Measurements from ENCODE around the gene DNTTIP2. TPM values are rescaled to one million over a fixed set of nuclear protein-coding genes. Genes with fewer than 3 reads are reported as not detected.

DNTTIP2 gene
- total RNA-seq, 2 experiments from 2014 or later, result 58.5 to 64.5 TPM

DNA sequence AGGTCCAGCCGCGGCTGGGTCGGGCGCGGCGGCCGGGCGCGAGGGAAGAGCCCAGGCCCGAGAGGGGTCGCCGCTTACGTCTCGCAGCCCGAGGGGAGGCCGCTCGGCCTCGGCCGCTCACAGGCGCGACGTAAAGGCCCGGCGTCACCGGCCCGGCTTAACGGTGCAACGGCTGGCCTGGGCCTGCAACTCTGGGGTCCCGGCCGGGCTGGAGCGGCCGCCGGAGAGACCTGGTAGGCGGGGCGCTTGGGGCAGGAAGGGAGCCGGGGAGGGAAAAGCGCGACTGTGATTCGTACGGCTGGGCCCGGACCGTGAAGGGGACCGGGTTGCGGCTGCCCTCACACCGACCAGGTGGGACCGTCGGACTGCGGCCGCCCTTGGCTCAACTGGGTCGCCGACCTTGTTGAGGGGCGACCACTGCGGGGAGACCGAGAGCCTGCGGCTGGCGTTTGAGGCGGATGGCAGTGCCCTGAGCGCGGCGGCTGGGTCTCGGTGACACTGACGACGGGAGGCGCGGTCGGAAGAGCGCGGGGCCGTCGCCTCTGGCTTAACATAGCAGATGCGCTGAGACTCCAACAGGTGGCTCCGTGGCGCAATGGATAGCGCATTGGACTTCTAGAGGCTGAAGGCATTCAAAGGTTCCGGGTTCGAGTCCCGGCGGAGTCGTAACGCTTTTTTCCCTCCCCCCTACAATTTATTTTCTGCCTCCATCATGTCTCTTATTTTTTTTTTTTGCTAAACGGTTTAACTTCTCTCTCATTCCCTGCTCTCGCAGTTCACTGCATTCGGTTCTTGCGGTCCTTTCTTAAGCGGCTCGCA is 31.8 kb downstream of the DNTTIP2 start:
- peaks cover 2% of the 10 kb centered on the region for H3K36me3 Mint-ChIP-seq (ENCODE audit: low read depth)
- H3K27ac Mint-ChIP-seq, result peak overlapping the region; percentile 85
- H3K4me1 Mint-ChIP-seq (ENCODE audit: low read depth), result peaks cover 21% of the 10 kb centered on the region
- CTCF ChIA-PET, result interaction anchor here (1.6 kb wide), 1 partner anchor 218 kb away, joined by 4 read pairs; no protein-coding TSS in a partner anchor
- peak overlapping the region; percentile 87 for H3K4me3 Mint-ChIP-seq
- peak; percentile 89 for DNase-seq
- intact Hi-C loops (cut with micrococcal nuclease), result loop anchor here (1.0 to 10.0 kb wide), 16 partner anchors 27 to 1362 kb away; partner anchors contain the start of genes ABCD3, CCDC18, DIPK1A and DNTTIP2
- no peaks in the 10 kb centered on the region for H3K27me3 Mint-ChIP-seq (ENCODE audit: low read depth)
- H3K9me3 Mint-ChIP-seq, result peaks cover 4% of the 10 kb centered on the region

- Mint-ChIP-seq H3K4me3 (peak overlapping the region; percentile 87), H3K27me3 (ENCODE audit: low read depth) (no peaks in the 10 kb centered on the region), H3K27ac (peak overlapping the region; percentile 92), H3K9me3 (peaks cover 4% of the 10 kb centered on the region), H3K36me3 (ENCODE audit: low read depth) (peaks cover 2% of the 10 kb centered on the region), H3K4me1 (ENCODE audit: low read depth) (peaks cover 21% of the 10 kb centered on the region)
- intact Hi-C loops (cut with micrococcal nuclease), result loop anchor here (1.0 to 10.0 kb wide), 10 partner anchors 89 to 1362 kb away; partner anchors contain the start of genes CCDC18, DIPK1A, DR1 and GFI1
- CTCF ChIA-PET, result interaction anchor here (0.6 to 5.2 kb wide), 6 partner anchors 27 to 542 kb away, joined by 3 to 101 read pairs (median 4); no protein-coding TSS in a partner anchor
- DNase-seq, result peak; percentile 75
These were observed 32.6 kb downstream of the DNTTIP2 start for GRCh38 chr1:93846206-93846991.

GRCh38 chr1:93845538-93846205 is 33.3 kb downstream of the DNTTIP2 start:
- Mint-ChIP-seq H3K4me3 (peak overlapping the region; percentile 87), H3K4me1 (ENCODE audit: low read depth) (peaks cover 21% of the 10 kb centered on the region), H3K36me3 (ENCODE audit: low read depth) (peaks cover 2% of the 10 kb centered on the region), H3K27me3 (ENCODE audit: low read depth) (no peaks in the 10 kb centered on the region), H3K9me3 (peaks cover 4% of the 10 kb centered on the region), H3K27ac (peak overlapping the region; percentile 92)
- CTCF ChIA-PET, result interaction anchor here (0.7 to 5.2 kb wide), 5 partner anchors 101 to 541 kb away, joined by 3 to 101 read pairs (median 4); no protein-coding TSS in a partner anchor
- DNase-seq, result peak; percentile 66
- intact Hi-C loops (cut with micrococcal nuclease), result loop anchor here (1.0 to 10.0 kb wide), 11 partner anchors 88 to 1361 kb away; partner anchors contain the start of genes CCDC18, DIPK1A, DR1 and GFI1

GRCh38 chr1:93844262-93845045 is 34.6 kb downstream of the DNTTIP2 start:
- peaks cover 2% of the 10 kb centered on the region for H3K36me3 Mint-ChIP-seq (ENCODE audit: low read depth)
- H3K27me3 Mint-ChIP-seq (ENCODE audit: low read depth), result no peaks in the 10 kb centered on the region
- no peak overlapping the region for H3K4me3 Mint-ChIP-seq
- peak; percentile 62 for DNase-seq
- intact Hi-C loops (cut with micrococcal nuclease), result loop anchor here (1.0 to 10.0 kb wide), 11 partner anchors 21 to 1360 kb away; partner anchors contain the start of genes DIPK1A and GFI1
- no peak overlapping the region for H3K27ac Mint-ChIP-seq
- no peaks in the 10 kb centered on the region for H3K9me3 Mint-ChIP-seq
- CTCF ChIA-PET, result interaction anchor here (0.6 to 5.2 kb wide), 23 partner anchors 18 to 766 kb away, joined by 3 to 101 read pairs (median 4); no protein-coding TSS in a partner anchor
- H3K4me1 Mint-ChIP-seq (ENCODE audit: low read depth), result peaks cover 18% of the 10 kb centered on the region

GRCh38 chr1:93842750-93843500 is 36.1 kb downstream of the DNTTIP2 start:
- Mint-ChIP-seq H3K27me3 (ENCODE audit: low read depth) (no peaks in the 10 kb centered on the region), H3K27ac (no peak overlapping the region), H3K9me3 (no peaks in the 10 kb centered on the region), H3K4me3 (no peak overlapping the region), H3K4me1 (ENCODE audit: low read depth) (peaks cover 16% of the 10 kb centered on the region), H3K36me3 (ENCODE audit: low read depth) (peaks cover 2% of the 10 kb centered on the region)
- DNase-seq, result no peak
- intact Hi-C loops (cut with micrococcal nuclease), result loop anchor here (5.0 to 10.0 kb wide), 2 partner anchors 494 to 1358 kb away; partner anchors contain the start of gene GFI1
- CTCF ChIA-PET, result interaction anchor here (0.7 to 5.2 kb wide), 15 partner anchors 12 to 765 kb away, joined by 3 to 101 read pairs (median 6); no protein-coding TSS in a partner anchor

DNA sequence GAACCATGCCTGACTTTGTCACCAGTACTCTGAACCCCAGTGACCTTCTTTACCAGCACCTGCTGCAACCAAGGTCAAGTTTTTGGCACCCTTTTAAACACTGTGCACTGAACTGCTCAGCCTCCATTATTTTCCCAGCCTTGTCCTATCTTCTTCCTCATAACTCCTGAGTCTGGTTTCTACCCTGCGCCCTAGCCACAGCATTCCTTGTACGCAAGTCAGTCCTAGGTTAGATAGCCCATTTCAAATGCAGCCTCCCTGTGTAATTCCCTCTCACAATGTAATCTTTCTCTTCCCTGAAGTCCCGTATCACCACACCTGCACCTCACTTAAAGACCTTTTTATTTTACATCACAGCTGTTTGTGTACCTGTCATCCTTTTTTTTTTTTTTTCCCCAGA is 37.2 kb downstream of the DNTTIP2 start:
- CTCF ChIA-PET, result interaction anchor here (0.6 to 5.2 kb wide), 3 partner anchors 28 to 211 kb away, joined by 4 to 101 read pairs (median 5); no protein-coding TSS in a partner anchor
- Mint-ChIP-seq H3K27me3 (ENCODE audit: low read depth) (no peaks in the 10 kb centered on the region), H3K9me3 (no peaks in the 10 kb centered on the region), H3K27ac (no peak overlapping the region), H3K4me1 (ENCODE audit: low read depth) (peaks cover 16% of the 10 kb centered on the region), H3K4me3 (no peak overlapping the region), H3K36me3 (ENCODE audit: low read depth) (no peaks in the 10 kb centered on the region)
- intact Hi-C loops (cut with micrococcal nuclease), result loop anchor here (5.0 to 10.0 kb wide), 2 partner anchors 496 to 1357 kb away; partner anchors contain the start of gene GFI1
- no peak for DNase-seq

DNA sequence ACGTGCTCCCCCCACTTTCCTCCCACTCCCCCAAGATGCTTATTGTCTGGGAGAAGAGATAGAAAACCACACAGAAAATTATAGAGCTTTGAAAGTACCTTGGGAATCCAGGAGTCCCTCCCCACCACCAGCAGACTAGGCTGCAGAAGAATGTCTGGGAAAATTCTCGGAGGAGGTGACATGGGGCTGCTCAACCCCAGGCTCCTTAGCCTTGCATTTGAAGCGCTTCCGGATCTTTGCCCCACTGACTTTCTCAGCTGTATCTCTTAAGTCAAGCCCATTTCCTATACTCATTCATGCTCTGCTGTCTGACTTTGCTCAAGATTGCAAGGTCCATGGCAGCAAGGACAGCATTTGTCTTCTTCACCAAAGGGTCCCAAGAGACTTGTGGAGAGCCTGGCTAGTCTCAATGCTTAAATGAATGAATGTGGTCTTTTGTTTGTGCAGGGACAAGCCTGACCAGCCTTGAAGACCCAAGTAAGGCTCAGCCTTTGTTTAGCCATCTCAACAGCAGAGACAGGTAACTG is 38.0 kb downstream of the DNTTIP2 start:
- Mint-ChIP-seq H3K27ac (no peak overlapping the region), H3K4me1 (ENCODE audit: low read depth) (peaks cover 16% of the 10 kb centered on the region), H3K27me3 (ENCODE audit: low read depth) (no peaks in the 10 kb centered on the region), H3K36me3 (ENCODE audit: low read depth) (no peaks in the 10 kb centered on the region), H3K4me3 (no peak overlapping the region), H3K9me3 (no peaks in the 10 kb centered on the region)
- DNase-seq, result no peak
- CTCF ChIA-PET, result interaction anchor here (0.7 to 1.9 kb wide), 5 partner anchors 10 to 214 kb away, joined by 3 to 7 read pairs (median 4); no protein-coding TSS in a partner anchor
- intact Hi-C loops (cut with micrococcal nuclease), result loop anchor here (5.0 to 10.0 kb wide), 2 partner anchors 496 to 1356 kb away; partner anchors contain the start of gene GFI1

GRCh38 chr1:93839753-93840152 is 39.3 kb downstream of the DNTTIP2 start:
- H3K4me3 Mint-ChIP-seq, result no peak overlapping the region
- no peaks in the 10 kb centered on the region for H3K27me3 Mint-ChIP-seq (ENCODE audit: low read depth)
- DNase-seq, result no peak
- H3K36me3 Mint-ChIP-seq (ENCODE audit: low read depth), result no peaks in the 10 kb centered on the region
- H3K9me3 Mint-ChIP-seq, result no peaks in the 10 kb centered on the region
- H3K4me1 Mint-ChIP-seq (ENCODE audit: low read depth), result peaks cover 5% of the 10 kb centered on the region
- intact Hi-C loops (cut with micrococcal nuclease), result loop anchor here (5.0 to 10.0 kb wide), 2 partner anchors 498 to 1355 kb away; partner anchors contain the start of gene GFI1
- CTCF ChIA-PET, result interaction anchor here (1.3 to 1.9 kb wide), 2 partner anchors 209 to 210 kb away, joined by 4 to 7 read pairs; no protein-coding TSS in a partner anchor
- no peak overlapping the region for H3K27ac Mint-ChIP-seq

- Mint-ChIP-seq H3K9me3 (peaks cover 1% of the 10 kb centered on the region), H3K4me1 (ENCODE audit: low read depth) (peaks cover under 1% of the 10 kb centered on the region), H3K27me3 (ENCODE audit: low read depth) (no peaks in the 10 kb centered on the region), H3K4me3 (no peak overlapping the region), H3K27ac (no peak overlapping the region), H3K36me3 (ENCODE audit: low read depth) (no peaks in the 10 kb centered on the region)
- intact Hi-C loops (cut with micrococcal nuclease), result no loop called here
- CTCF ChIA-PET, result interaction anchor here (1.4 to 1.9 kb wide), 2 partner anchors 9 to 210 kb away, joined by 3 to 7 read pairs; no protein-coding TSS in a partner anchor
- DNase-seq, result no peak
These were observed 39.7 kb downstream of the DNTTIP2 start for GRCh38 chr1:93839307-93839706.

- no peaks in the 10 kb centered on the region for H3K36me3 Mint-ChIP-seq (ENCODE audit: low read depth)
- no peaks in the 10 kb centered on the region for H3K4me1 Mint-ChIP-seq (ENCODE audit: low read depth)
- no peak overlapping the region for H3K4me3 Mint-ChIP-seq
- peaks cover 4% of the 10 kb centered on the region for H3K9me3 Mint-ChIP-seq
- H3K27me3 Mint-ChIP-seq (ENCODE audit: low read depth), result no peaks in the 10 kb centered on the region
- no peak for DNase-seq
- no peak overlapping the region for H3K27ac Mint-ChIP-seq
- CTCF ChIA-PET, result interaction anchor here (1.3 to 1.4 kb wide), 2 partner anchors 11 to 24 kb away, joined by 3 to 4 read pairs; no protein-coding TSS in a partner anchor
- intact Hi-C loops (cut with micrococcal nuclease), result no loop called here
These were observed 41.0 kb downstream of the DNTTIP2 start for GRCh38 chr1:93837961-93838360.

Measured in activated naive CD4-positive, alpha-beta T cell treated with anti-CD3 and anti-CD28 coated beads for 36 hours (primary cell).